Parathyroid adenoma (tissue), 2 donors: ENCODE measurements around the gene LDLRAD2.

Experiments used
- H2AFZ ChIP-seq: fragments of 300-600 bp; sonication (generic); one replicate; pipeline ENCODE4 v1.7.0; 2017; ENCODE audit warnings: antibody characterized with exemption, mild to moderate bottlenecking
- H3K27ac ChIP-seq: fragments of 300-600 bp; sonication (generic); one replicate; pipeline ENCODE4 v1.7.0; 2017
- H3K27me3 ChIP-seq: fragments of 300-600 bp; sonication (generic); one replicate; pipeline ENCODE4 v1.7.0; 2017; ENCODE audit warnings: low read length; ENCODE audit not compliant: control insufficient read depth, insufficient read depth
- H3K36me3 ChIP-seq: fragments of 300-600 bp; sonication (generic); one replicate; pipeline ENCODE4 v1.7.0; 2017; ENCODE audit warnings: low read length; ENCODE audit not compliant: control insufficient read depth, insufficient read depth
- H3K4me1 ChIP-seq: fragments of 300-600 bp; sonication (generic); one replicate; pipeline ENCODE4 v1.7.0; 2017; ENCODE audit warnings: control low read depth
- H3K4me2 ChIP-seq: fragments of 300-600 bp; sonication (generic); one replicate; pipeline ENCODE4 v1.7.0; 2017; ENCODE audit warnings: low read length
- H3K4me3 ChIP-seq: fragments of 300-600 bp; sonication (generic); one replicate; pipeline ENCODE4 v1.7.0; 2017; ENCODE audit warnings: low read depth, low read length
- H3K79me2 ChIP-seq: fragments of 300-600 bp; sonication (generic); one replicate; pipeline ENCODE4 v1.7.0; 2017; ENCODE audit warnings: control low read depth
- H3K9ac ChIP-seq: fragments of 300-600 bp; sonication (generic); one replicate; pipeline ENCODE4 v1.7.0; 2017; ENCODE audit warnings: mild to moderate bottlenecking
- H3K9me3 ChIP-seq: fragments of 300-600 bp; sonication (generic); one replicate; pipeline ENCODE4 v1.7.0; 2017; ENCODE audit warnings: low read length; ENCODE audit not compliant: control insufficient read depth
- CTCF ChIP-seq: fragments of 300-600 bp; sonication (generic); IDR thresholded peaks from one replicate; pipeline ENCODE4 v1.7.0; 2017; ENCODE audit warnings: antibody characterized with exemption, mild to moderate bottlenecking
- donor health status: primary hyperparathyroidism.

The LDLRAD2 gene

GRCh38 chr1:21865943-21866706 is 54.1 kb downstream of the LDLRAD2 start:
- Histone ChIP-seq H3K36me3 (no peaks in the 10 kb centered on the region), H3K27ac (no peak overlapping the region), H2AFZ (no peak overlapping the region), H3K79me2 (no peaks in the 10 kb centered on the region), H3K4me2 (no peak overlapping the region), H3K4me1 (no peaks in the 10 kb centered on the region), H3K9ac (no peak overlapping the region), H3K27me3 (no peaks in the 10 kb centered on the region), H3K9me3 (no peaks in the 10 kb centered on the region), H3K4me3 (no peak overlapping the region)
- TF ChIP-seq CTCF, result no peak

- no peak overlapping the region for H3K9ac ChIP-seq
- no peak overlapping the region for H3K27ac ChIP-seq
- no peaks in the 10 kb centered on the region for H3K79me2 ChIP-seq
- H3K4me1 ChIP-seq, result no peaks in the 10 kb centered on the region
- H3K27me3 ChIP-seq, result no peaks in the 10 kb centered on the region
- H3K36me3 ChIP-seq, result no peaks in the 10 kb centered on the region
- H3K9me3 ChIP-seq, result no peaks in the 10 kb centered on the region
- no peak overlapping the region for H2AFZ ChIP-seq
- no peak for TF ChIP-seq CTCF
- no peak overlapping the region for H3K4me3 ChIP-seq
- H3K4me2 ChIP-seq, result no peak overlapping the region
Observed at GRCh38 chr1:21866707-21867043, 54.6 kb downstream of the LDLRAD2 start.

GRCh38 chr1:21867451-21867996 is 55.5 kb downstream of the LDLRAD2 start:
- Histone ChIP-seq H3K9ac (no peak overlapping the region), H3K79me2 (no peaks in the 10 kb centered on the region), H3K36me3 (no peaks in the 10 kb centered on the region), H3K4me3 (no peak overlapping the region), H3K27ac (no peak overlapping the region), H3K4me2 (no peak overlapping the region), H3K27me3 (no peaks in the 10 kb centered on the region), H3K9me3 (no peaks in the 10 kb centered on the region), H2AFZ (no peak overlapping the region), H3K4me1 (no peaks in the 10 kb centered on the region)
- no peak for TF ChIP-seq CTCF

GRCh38 chr1:21868482-21868881 is 56.4 kb downstream of the LDLRAD2 start:
- Histone ChIP-seq H3K9me3 (no peaks in the 10 kb centered on the region), H3K9ac (no peak overlapping the region), H3K36me3 (no peaks in the 10 kb centered on the region), H3K4me2 (no peak overlapping the region), H3K4me3 (no peak overlapping the region), H3K79me2 (no peaks in the 10 kb centered on the region), H3K27ac (no peak overlapping the region), H3K27me3 (no peaks in the 10 kb centered on the region), H2AFZ (no peak overlapping the region), H3K4me1 (no peaks in the 10 kb centered on the region)
- TF ChIP-seq CTCF, result no peak

- H3K36me3 ChIP-seq, result no peaks in the 10 kb centered on the region
- H3K4me1 ChIP-seq, result no peaks in the 10 kb centered on the region
- H3K9ac ChIP-seq, result no peak overlapping the region
- no peak overlapping the region for H3K4me3 ChIP-seq
- H3K79me2 ChIP-seq, result no peaks in the 10 kb centered on the region
- no peaks in the 10 kb centered on the region for H3K27me3 ChIP-seq
- H3K4me2 ChIP-seq, result no peak overlapping the region
- no peak overlapping the region for H2AFZ ChIP-seq
- no peak for TF ChIP-seq CTCF
- H3K27ac ChIP-seq, result no peak overlapping the region
- H3K9me3 ChIP-seq, result no peaks in the 10 kb centered on the region
Observed at GRCh38 chr1:21868941-21869454, 56.9 kb downstream of the LDLRAD2 start.
